GM12878 (cell line): ENCODE measurements around the gene TIE1.

Experiments
- CEBPB ChIP-seq, 2 experiments: fragments of 150-350 bp in 1 of 2; IDR thresholded peaks; 2 replicates each; pipeline ENCODE4 v1.6.1; 2012 to 2014; ENCODE audit warnings: low read depth in 2 of 2, low read length in 2 of 2, borderline replicate concordance in 1 of 2, inconsistent platforms in 1 of 2
- ESRRA ChIP-seq: IDR thresholded peaks from 2 replicates; pipeline ENCODE4 v1.6.1; 2012; ENCODE audit warnings: mild to moderate bottlenecking, low read length, improper control_type of control experiment
- EZH2 ChIP-seq: IDR thresholded peaks from 2 replicates; pipeline ENCODE4 v1.6.1; 2012; ENCODE audit warnings: low read depth, mild to moderate bottlenecking, control low read depth, inconsistent platforms, low read length, borderline replicate concordance; ENCODE audit not compliant: control insufficient read depth
- MAX ChIP-seq: IDR thresholded peaks from 2 replicates; pipeline ENCODE4 v1.6.1; 2012; ENCODE audit warnings: low read depth, low read length, improper control_type of control experiment
- TAF1 ChIP-seq: IDR thresholded peaks from 2 replicates; pipeline ENCODE4 v1.6.1; 2011; ENCODE audit warnings: mild to moderate bottlenecking, low read depth, low read length, borderline replicate concordance
- USF1 ChIP-seq: IDR thresholded peaks from 2 replicates; pipeline ENCODE4 v1.6.1; 2011; ENCODE audit warnings: borderline replicate concordance, low read depth, mild to moderate bottlenecking, moderate library complexity, mixed read lengths, low read length; ENCODE audit not compliant: insufficient read depth; ENCODE audit errors: extremely low read length
- TF ChIP-seq, protein P1 (sequence below), 3 experiments: IDR thresholded peaks in 2 of 3; conservative IDR thresholded peaks in 1 of 3; 2 replicates each; pipeline ENCODE4 v1.5.1; 2011; ENCODE audit warnings: low read depth in 3 of 3, low read length in 3 of 3, mild to moderate bottlenecking in 3 of 3, control low read depth in 2 of 3, moderate library complexity in 2 of 3, inconsistent platforms in 1 of 3, mixed read lengths in 1 of 3; ENCODE audit not compliant: control insufficient read depth in 2 of 3, insufficient read depth in 1 of 3; ENCODE audit errors: extremely low read depth in 1 of 3

DNA sequence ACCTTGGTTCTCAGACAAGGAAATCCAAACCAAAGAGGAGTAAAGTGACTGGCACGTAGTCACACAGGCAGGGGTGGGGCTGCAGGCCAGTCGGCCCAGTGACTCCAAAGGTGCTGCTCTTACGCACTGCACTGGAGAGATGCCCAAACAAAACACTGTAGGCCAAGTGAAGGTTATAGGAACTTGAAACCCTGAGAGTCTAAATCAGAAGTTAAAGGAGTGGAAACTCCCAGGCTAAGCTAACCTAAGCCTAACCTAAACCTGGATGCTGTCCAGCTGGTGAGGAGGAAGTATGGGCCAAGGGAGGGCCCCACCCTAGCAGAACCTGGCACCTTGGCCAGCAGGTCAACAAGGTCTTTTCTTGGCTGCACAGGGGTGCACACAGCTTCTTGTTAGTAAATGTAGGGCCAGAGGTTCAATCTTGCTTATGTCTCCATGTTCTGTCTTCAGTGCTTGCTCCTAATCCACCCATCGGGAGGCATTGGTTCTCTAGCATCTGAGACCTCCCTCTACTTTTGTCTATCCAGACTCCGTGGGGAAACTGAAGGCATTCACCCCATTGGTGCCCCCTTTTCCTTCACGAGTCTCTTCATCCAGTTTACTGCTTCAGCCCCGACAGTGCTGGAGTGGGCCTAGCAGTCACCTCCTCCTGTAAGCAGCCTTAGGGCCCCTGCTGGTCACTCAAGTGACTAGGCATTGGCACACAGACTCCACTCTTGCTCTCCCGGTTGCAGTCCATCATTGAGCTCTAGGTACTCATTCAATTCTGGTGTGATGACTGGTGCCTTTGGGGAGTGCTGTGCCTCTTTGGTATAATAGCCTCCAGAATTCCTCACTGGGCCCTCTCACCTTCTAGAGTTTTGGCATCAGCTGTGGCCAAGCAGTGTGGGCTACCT lies 43.9 kb upstream of the TIE1 start:
- no peak for TF ChIP-seq MAX
- TF ChIP-seq USF1: no peak
- TF ChIP-seq TAF1: no peak
- no peak for TF ChIP-seq ESRRA
- TF ChIP-seq, protein P1, sequence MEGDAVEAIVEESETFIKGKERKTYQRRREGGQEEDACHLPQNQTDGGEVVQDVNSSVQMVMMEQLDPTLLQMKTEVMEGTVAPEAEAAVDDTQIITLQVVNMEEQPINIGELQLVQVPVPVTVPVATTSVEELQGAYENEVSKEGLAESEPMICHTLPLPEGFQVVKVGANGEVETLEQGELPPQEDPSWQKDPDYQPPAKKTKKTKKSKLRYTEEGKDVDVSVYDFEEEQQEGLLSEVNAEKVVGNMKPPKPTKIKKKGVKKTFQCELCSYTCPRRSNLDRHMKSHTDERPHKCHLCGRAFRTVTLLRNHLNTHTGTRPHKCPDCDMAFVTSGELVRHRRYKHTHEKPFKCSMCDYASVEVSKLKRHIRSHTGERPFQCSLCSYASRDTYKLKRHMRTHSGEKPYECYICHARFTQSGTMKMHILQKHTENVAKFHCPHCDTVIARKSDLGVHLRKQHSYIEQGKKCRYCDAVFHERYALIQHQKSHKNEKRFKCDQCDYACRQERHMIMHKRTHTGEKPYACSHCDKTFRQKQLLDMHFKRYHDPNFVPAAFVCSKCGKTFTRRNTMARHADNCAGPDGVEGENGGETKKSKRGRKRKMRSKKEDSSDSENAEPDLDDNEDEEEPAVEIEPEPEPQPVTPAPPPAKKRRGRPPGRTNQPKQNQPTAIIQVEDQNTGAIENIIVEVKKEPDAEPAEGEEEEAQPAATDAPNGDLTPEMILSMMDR (IDR thresholded peaks at IDR 0.05 in 2 of 3, conservative IDR thresholded peaks at IDR 0.05 in 1 of 3; ENCODE audit: control insufficient read depth in 2 of 3, extremely low read depth in 1 of 3, insufficient read depth in 1 of 3, low read depth in 3 of 3, low read length in 3 of 3): no peak
- TF ChIP-seq CEBPB (IDR thresholded peaks at IDR 0.05; ENCODE audit: borderline replicate concordance in 1 of 2, low read depth in 2 of 2, low read length in 2 of 2): no peak
- no peak for TF ChIP-seq EZH2
